ENCODE results near the gene TEP1. TPM values are rescaled to one million over a fixed set of nuclear protein-coding genes. Genes with fewer than 3 reads are reported as not detected.
A peak's percentile ranks its signal among the peaks of the same experiment; 100 is the strongest.

TEP1 gene
- total RNA-seq, 2 experiments from 2014 or later = 14.3 to 17.4 TPM

DNA sequence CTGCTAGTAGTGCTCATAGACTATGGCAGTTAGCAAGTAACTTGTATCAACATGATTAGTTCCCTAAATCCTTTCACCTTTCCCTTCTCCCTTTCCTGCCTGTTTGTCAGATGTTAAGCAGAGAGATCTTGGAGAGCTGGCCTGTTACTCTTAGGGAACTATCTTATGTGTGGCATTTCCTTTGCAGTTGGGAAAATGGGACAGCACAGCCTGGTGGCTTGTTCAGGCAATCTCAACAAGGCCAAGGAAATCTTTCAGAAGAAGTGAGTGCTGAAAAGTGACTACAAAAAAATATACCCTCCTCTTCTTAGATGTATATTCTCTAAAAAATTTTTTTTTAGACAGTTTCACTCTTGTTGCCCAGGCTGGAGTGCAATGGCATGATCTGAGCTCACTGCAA, 62.4 kb downstream of the TEP1 start:
- no peak for TF ChIP-seq CTCF (IDR thresholded peaks at IDR 0.05)
- ChIA-PET POLR2A (no interaction called here), CTCF (interaction anchor here (2.0 kb wide), 1 partner anchor 25 kb away, joined by 6 read pairs; no protein-coding TSS in a partner anchor)
- H3K9me3 ChIP-seq (ENCODE audit: control insufficient read depth in 1 of 2, insufficient read depth in 1 of 2, low read length in 2 of 2) = no peaks in the 10 kb centered on the region
- intact Hi-C loops (cut with DNase I, micrococcal nuclease) = no loop called here
- H3K4me1 Mint-ChIP-seq (ENCODE audit: low read depth) = no peaks in the 10 kb centered on the region
- no peak overlapping the region for H3K27ac Mint-ChIP-seq
- H3K4me3 ChIP-seq (ENCODE audit: low read length) = no peak overlapping the region
- DNase-seq (peak in 1 of 14 experiments; percentile 23), ATAC-seq (ENCODE audit: poor library complexity) (no peak)
- H3K4me1 ChIP-seq (ENCODE audit: insufficient read depth, low read length) = no peaks in the 10 kb centered on the region
- no peaks in the 10 kb centered on the region for H3K9me3 Mint-ChIP-seq
- H3K36me3 ChIP-seq (ENCODE audit: insufficient read depth, low read length) = peaks cover 37% of the 10 kb centered on the region
- H3K27me3 ChIP-seq (ENCODE audit: control insufficient read depth in 1 of 2, insufficient read depth in 2 of 2, low read length in 2 of 2) = no peaks in the 10 kb centered on the region
- H3K27me3 Mint-ChIP-seq = no peaks in the 10 kb centered on the region
- H3K36me3 Mint-ChIP-seq (ENCODE audit: low read depth) = peaks cover 74% of the 10 kb centered on the region
- no peak overlapping the region for H3K4me3 Mint-ChIP-seq
- no peak overlapping the region for H3K27ac ChIP-seq (ENCODE audit: low read depth in 1 of 2, low read length in 2 of 2)

GRCh38 chr14:20350282-20350681, 63.0 kb downstream of the TEP1 start:
- CTCF ChIA-PET = interaction anchor here (1.9 to 2.0 kb wide), 2 partner anchors 23 to 25 kb away, joined by 6 to 11 read pairs; no protein-coding TSS in a partner anchor
- Histone ChIP-seq H3K4me3 (ENCODE audit: low read length) (no peak overlapping the region), H3K27ac (ENCODE audit: low read depth in 1 of 2, low read length in 2 of 2) (no peak overlapping the region), H3K27me3 (ENCODE audit: control insufficient read depth in 1 of 2, insufficient read depth in 2 of 2, low read length in 2 of 2) (no peaks in the 10 kb centered on the region), H3K4me1 (ENCODE audit: insufficient read depth, low read length) (no peaks in the 10 kb centered on the region), H3K36me3 (ENCODE audit: insufficient read depth, low read length) (peaks cover 32% of the 10 kb centered on the region), H3K9me3 (ENCODE audit: control insufficient read depth in 1 of 2, insufficient read depth in 1 of 2, low read length in 2 of 2) (no peaks in the 10 kb centered on the region)
- no peak for TF ChIP-seq CTCF (IDR thresholded peaks at IDR 0.05)
- Mint-ChIP-seq H3K4me3 (no peak overlapping the region), H3K4me1 (ENCODE audit: low read depth) (no peaks in the 10 kb centered on the region), H3K9me3 (no peaks in the 10 kb centered on the region), H3K27ac (no peak overlapping the region), H3K36me3 (ENCODE audit: low read depth) (peaks cover 73% of the 10 kb centered on the region), H3K27me3 (no peaks in the 10 kb centered on the region)
- no peak for ATAC-seq (ENCODE audit: poor library complexity)
- POLR2A ChIA-PET = interaction anchor here (0.7 kb wide), 1 partner anchor 11 kb away, joined by 3 read pairs; no protein-coding TSS in a partner anchor
- no peak for DNase-seq
- intact Hi-C loops (cut with DNase I, micrococcal nuclease) = no loop called here

DNA sequence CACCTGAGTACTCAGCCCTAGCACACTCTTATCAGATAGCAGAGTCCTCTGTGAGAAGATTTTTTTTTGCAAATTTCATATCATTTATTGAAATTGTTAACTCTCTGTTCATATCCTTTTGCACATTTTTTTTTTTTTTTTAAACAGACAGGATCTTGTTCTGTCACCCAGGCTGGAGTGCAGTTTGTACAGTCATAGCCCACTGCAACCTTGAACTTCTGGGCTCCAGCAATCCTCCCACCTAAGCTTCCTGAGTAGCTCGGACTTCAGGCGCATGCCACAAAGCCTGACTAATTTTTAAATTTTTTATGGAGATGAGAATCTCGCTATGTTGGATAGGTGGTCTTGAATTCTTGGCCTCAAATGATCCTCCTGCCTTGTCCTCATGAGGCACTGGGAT, 65.6 kb downstream of the TEP1 start:
- Histone ChIP-seq H3K4me3 (ENCODE audit: low read length) (no peak overlapping the region), H3K27ac (ENCODE audit: low read depth in 1 of 2, low read length in 2 of 2) (no peak overlapping the region), H3K4me1 (ENCODE audit: insufficient read depth, low read length) (no peaks in the 10 kb centered on the region), H3K27me3 (ENCODE audit: control insufficient read depth in 1 of 2, insufficient read depth in 2 of 2, low read length in 2 of 2) (no peaks in the 10 kb centered on the region), H3K9me3 (ENCODE audit: control insufficient read depth in 1 of 2, insufficient read depth in 1 of 2, low read length in 2 of 2) (peaks cover 0 to 4% of the 10 kb centered on the region in 2 experiments), H3K36me3 (ENCODE audit: insufficient read depth, low read length) (peaks cover 22% of the 10 kb centered on the region)
- POLR2A ChIA-PET = no interaction called here
- DNase-seq (no peak), ATAC-seq (ENCODE audit: poor library complexity) (no peak)
- Mint-ChIP-seq H3K36me3 (ENCODE audit: low read depth) (peaks cover 62% of the 10 kb centered on the region), H3K27me3 (no peaks in the 10 kb centered on the region), H3K9me3 (no peaks in the 10 kb centered on the region), H3K4me1 (ENCODE audit: low read depth) (peaks cover 11% of the 10 kb centered on the region), H3K27ac (no peak overlapping the region), H3K4me3 (no peak overlapping the region)
- no peak for TF ChIP-seq CTCF (IDR thresholded peaks at IDR 0.05)
- intact Hi-C loops (cut with DNase I, micrococcal nuclease) = loop anchor here in 1 of 2 experiments (5.0 kb wide), 2 partner anchors 65 to 110 kb away; partner anchors contain the start of genes APEX1 and TEP1
- CTCF ChIA-PET = no interaction called here

Measured in CD4-positive, alpha-beta T cell (primary cell).